Motor neuron (in vitro differentiated cells): ENCODE results near the gene TAF11L13. TPM values are rescaled to one million over a fixed set of nuclear protein-coding genes. Genes with fewer than 3 reads are reported as not detected.
"Not testable (repeated sequence)": the region's sequence is repeated elsewhere in the genome, so short reads cannot be mapped to it uniquely, and the experiment has no call there.

Experiments
- ATAC-seq, 8 experiments: fragments of 200-7000 bp; cut with Tn5 transposase; replicated peaks in 6 of 8; 2 replicates each; pipeline ENCODE4 v1.8.0; 2021; ENCODE audit warnings: mild to moderate bottlenecking in 8 of 8, moderate library complexity in 8 of 8
- H3K27ac ChIP-seq, 2 donors: fragments of 250-450 bp; sonication (Bioruptor Pico); 2 replicates each; pipeline ENCODE4 v1.9.0; 2021; ENCODE audit warnings: antibody characterized with exemption in 2 of 2, mild to moderate bottlenecking in 2 of 2, moderate library complexity in 1 of 2
- H3K4me1 ChIP-seq, 2 donors: fragments of 250-450 bp; sonication (Bioruptor Pico); replicated peaks in 1 of 2; 2 replicates each; pipeline ENCODE4 v1.6.1; 2021; ENCODE audit warnings: antibody characterized with exemption in 2 of 2, mild to moderate bottlenecking in 2 of 2, moderate library complexity in 1 of 2
- H3K4me3 ChIP-seq, 5 donors: fragments of 250-450 bp; sonication (Bioruptor Pico); 2 replicates each; pipeline ENCODE4 v1.9.0; 2021; ENCODE audit warnings: antibody characterized with exemption in 5 of 5, mild to moderate bottlenecking in 5 of 5, moderate library complexity in 4 of 5
- WGBS, 10 experiments: fragments of 450-650 bp; shearing (Covaris generic); methylation state at CpG; one replicate each; pipeline ENCODE4 v1.0.0; 2022; 5-methylcytosine and 5-hydroxymethylcytosine counted together
- in situ Hi-C, 9 experiments: fragments of 400-800 bp; cut with MboI; loops; one replicate each; pipeline ENCODE4 v1.15.0; 2021; ENCODE audit warnings: low sequenced_read_pairs in 9 of 9, low pct_unique_long_range_greater_than_20kb in 2 of 9; ENCODE audit not compliant: unreplicated experiment in 9 of 9
- total RNA-seq, 8 experiments: library from RNA; unstranded; fragments of 300-600 nt; gene quantifications; 2 replicates each; pipeline versions ENCODE4 v1.2.3 to v1.2.4, GENCODE V29; 2022

TAF11L13 gene
- total RNA-seq: under 1 TPM in 1 of 8 experiments, not detected in 7; 0.42 TPM

DNA sequence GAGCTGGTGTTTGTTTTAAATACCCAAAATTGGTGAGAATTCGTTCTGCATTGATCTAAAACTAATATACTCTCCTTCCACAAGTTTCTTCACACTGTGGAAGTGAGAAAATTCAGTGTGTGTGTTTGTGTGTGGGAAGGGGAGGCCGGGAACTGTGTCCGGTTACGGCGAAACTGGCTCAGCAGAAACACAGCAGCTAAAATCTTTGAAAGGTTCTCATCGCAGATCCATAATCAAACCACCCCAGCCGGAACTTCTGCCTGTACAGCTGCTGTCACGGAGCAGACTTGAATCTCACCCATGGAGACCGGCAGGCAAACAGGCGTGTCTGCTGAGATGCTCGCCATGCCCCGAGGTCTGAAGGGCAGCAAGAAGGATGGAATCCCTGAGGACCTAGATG lies at the start of gene TAF11L13:
TSS of gene TAF11L13 (plus strand) at position 301 of the 400 bp plus-strand sequence.
- H3K27ac ChIP-seq, ATAC-seq, H3K4me1 ChIP-seq, in situ Hi-C loops, H3K4me3 ChIP-seq: not testable (repeated sequence)
- no CpG with 5 or more reads among the region's 12 CpGs for WGBS, 10 experiments

DNA sequence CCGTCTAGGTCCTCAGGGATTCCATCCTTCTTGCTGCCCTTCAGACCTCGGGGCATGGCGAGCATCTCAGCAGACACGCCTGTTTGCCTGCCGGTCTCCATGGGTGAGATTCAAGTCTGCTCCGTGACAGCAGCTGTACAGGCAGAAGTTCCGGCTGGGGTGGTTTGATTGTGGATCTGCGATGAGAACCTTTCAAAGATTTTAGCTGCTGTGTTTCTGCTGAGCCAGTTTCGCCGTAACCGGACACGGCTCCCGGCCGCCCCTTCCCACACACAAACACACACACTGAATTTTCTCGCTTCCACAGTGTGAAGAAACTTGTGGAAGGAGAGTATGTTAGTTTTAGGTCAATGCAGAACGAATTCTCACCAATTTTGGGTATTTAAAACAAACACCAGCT lies 46.2 kb upstream of the TAF11L13 start, which contains the start of gene TAF11L7:
TSS of gene TAF11L7 (minus strand) at position 101 of the 400 bp plus-strand sequence.
- ATAC-seq, in situ Hi-C loops, H3K27ac ChIP-seq, H3K4me1 ChIP-seq, H3K4me3 ChIP-seq: not testable (repeated sequence)
- no CpG with 5 or more reads among the region's 16 CpGs for WGBS, 10 experiments

DNA sequence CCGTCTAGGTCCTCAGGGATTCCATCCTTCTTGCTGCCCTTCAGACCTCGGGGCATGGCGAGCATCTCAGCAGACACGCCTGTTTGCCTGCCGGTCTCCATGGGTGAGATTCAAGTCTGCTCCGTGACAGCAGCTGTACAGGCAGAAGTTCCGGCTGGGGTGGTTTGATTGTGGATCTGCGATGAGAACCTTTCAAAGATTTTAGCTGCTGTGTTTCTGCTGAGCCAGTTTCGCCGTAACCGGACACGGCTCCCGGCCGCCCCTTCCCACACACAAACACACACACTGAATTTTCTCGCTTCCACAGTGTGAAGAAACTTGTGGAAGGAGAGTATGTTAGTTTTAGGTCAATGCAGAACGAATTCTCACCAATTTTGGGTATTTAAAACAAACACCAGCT lies 41.0 kb upstream of the TAF11L13 start, which contains the start of gene TAF11L8:
TSS of gene TAF11L8 (minus strand) at position 101 of the 400 bp plus-strand sequence.
- H3K4me3 ChIP-seq, H3K27ac ChIP-seq, ATAC-seq, H3K4me1 ChIP-seq, in situ Hi-C loops: not testable (repeated sequence)
- no CpG with 5 or more reads among the region's 16 CpGs for WGBS, 10 experiments

DNA sequence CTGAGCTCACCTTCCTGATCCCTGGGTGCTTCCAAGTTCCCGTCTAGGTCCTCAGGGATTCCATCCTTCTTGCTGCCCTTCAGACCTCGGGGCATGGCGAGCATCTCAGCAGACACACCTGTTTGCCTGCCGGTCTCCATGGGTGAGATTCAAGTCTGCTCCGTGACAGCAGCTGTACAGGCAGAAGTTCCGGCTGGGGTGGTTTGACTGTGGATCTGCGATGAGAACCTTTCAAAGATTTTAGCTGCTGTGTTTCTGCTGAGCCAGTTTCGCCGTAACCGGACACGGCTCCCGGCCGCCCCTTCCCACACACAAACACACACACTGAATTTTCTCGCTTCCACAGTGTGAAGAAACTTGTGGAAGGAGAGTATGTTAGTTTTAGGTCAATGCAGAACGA lies 37.6 kb upstream of the TAF11L13 start, which contains the start of gene TAF11L9:
TSS of gene TAF11L9 (minus strand) at position 140 of the 400 bp plus-strand sequence.
- H3K4me3 ChIP-seq, in situ Hi-C loops, ATAC-seq, H3K4me1 ChIP-seq, H3K27ac ChIP-seq: not testable (repeated sequence)
- WGBS, 10 experiments: no CpG with 5 or more reads among the region's 15 CpGs

DNA sequence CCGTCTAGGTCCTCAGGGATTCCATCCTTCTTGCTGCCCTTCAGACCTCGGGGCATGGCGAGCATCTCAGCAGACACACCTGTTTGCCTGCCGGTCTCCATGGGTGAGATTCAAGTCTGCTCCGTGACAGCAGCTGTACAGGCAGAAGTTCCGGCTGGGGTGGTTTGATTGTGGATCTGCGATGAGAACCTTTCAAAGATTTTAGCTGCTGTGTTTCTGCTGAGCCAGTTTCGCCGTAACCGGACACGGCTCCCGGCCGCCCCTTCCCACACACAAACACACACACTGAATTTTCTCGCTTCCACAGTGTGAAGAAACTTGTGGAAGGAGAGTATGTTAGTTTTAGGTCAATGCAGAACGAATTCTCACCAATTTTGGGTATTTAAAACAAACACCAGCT lies 34.2 kb upstream of the TAF11L13 start, which contains the start of gene TAF11L10:
TSS of gene TAF11L10 (minus strand) at position 101 of the 400 bp plus-strand sequence.
- WGBS, 10 experiments: no CpG with 5 or more reads among the region's 15 CpGs
- in situ Hi-C loops, H3K4me1 ChIP-seq, H3K4me3 ChIP-seq, ATAC-seq, H3K27ac ChIP-seq: not testable (repeated sequence)

DNA sequence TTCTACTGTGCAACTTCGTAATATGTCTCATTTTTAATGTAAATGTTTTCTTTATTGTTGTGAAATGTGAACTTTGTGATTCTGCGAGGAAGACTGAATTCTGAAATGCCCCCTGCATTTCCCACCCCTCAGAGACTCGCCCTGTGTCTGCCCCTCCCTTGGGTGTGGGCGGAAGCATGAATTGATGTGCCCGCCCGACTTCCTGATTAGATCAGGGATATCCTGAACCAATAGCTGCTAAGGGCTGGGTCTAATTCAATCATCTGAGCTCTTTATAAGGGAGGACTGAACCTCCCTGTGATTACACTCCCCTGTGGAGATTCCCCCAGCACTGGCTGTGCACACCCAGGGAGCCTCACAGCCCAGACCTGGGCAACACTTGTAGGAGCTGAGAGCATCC lies 28.0 kb upstream of the TAF11L13 start, which contains the start of gene TAF11L11:
TSS of gene TAF11L11 (plus strand) at position 304 of the 400 bp plus-strand sequence.
- ATAC-seq, in situ Hi-C loops, H3K4me3 ChIP-seq, H3K4me1 ChIP-seq, H3K27ac ChIP-seq: not testable (repeated sequence)
- 32 to 90% (median 46%) methylated on average over 1 to 5 of the region's 6 CpGs; no CpG with 5 or more reads in 4 of the 10 experiments for WGBS, 10 experiments

DNA sequence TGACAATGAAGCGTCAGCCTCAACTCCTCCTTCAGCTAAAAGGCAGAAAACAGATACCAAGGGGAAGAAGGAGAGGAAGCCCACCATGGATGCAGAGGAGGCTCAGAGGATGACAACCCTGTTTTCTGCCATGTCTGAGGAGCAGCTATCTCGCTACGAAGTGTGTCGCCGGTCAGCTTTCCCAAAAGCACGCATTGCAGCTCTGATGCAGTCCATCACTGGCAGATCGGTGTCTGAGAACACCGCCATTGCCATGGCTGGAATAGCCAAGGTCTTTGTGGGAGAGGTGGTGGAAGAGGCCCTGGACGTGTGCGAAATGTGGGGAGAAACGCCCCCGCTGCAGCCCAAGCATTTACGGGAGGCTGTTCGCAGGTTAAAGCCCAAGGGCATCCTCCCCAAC lies 26.9 kb upstream of the TAF11L13 start:
- Histone ChIP-seq H3K27ac (no peak overlapping the region), H3K4me1 (no peaks in the 10 kb centered on the region), H3K4me3 (no peak overlapping the region)
- in situ Hi-C loops: no loop called here
- ATAC-seq: no peak
- 20 to 100% (median 87%) methylated on average over 1 to 3 of the region's 14 CpGs; no CpG with 5 or more reads in 5 of the 10 experiments for WGBS, 10 experiments

DNA sequence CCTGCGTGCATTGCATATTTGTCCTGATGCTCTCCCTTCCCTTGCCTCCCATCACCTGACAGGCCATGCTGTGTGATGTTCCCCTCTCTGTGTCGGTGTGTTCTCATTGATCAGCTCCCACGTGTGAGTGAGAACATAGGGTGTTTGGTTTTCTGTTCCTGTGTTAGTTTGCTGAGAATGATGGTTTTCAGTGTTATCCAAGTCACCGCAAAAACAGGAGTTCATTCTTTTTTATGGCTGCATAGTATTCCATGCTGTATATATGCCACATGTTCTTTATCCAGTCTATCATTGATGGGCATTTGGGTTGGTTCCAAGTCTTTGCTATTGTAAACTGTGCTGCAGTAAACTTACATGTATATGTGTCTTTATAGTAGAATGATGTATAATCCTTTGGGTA lies 24.4 kb upstream of the TAF11L13 start:
- WGBS, 10 experiments: 27 to 100% (median 83%) methylated on average over 1 to 4 of the region's 4 CpGs; no CpG with 5 or more reads in 3 of the 10 experiments
- ATAC-seq, H3K27ac ChIP-seq, H3K4me1 ChIP-seq, in situ Hi-C loops, H3K4me3 ChIP-seq: not testable (repeated sequence)

DNA sequence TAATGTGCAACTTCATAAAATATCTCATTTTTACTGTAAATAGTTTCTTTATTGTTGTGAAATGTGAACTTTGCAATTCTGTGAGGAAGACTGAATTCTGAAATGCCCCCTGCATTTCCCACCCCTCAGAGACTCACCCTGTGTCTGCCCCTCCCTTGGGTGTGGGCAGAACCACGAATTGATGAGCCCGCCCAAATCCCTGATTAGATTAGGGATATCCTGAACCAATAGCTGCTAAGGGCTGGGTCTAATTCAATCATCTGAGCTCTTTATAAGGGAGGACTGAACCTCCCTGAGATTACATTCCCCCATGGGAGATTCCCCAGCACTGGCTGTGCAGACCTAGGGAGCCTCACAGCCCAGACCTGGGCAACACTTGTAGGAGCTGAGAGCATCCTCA lies 21.8 kb upstream of the TAF11L13 start, which contains the start of gene TAF11L12:
TSS of gene TAF11L12 (plus strand) at position 301 of the 400 bp plus-strand sequence.
- in situ Hi-C loops, H3K4me1 ChIP-seq, ATAC-seq, H3K4me3 ChIP-seq, H3K27ac ChIP-seq: not testable (repeated sequence)
- 80 to 90% methylated on average over 1 to 2 of the region's 2 CpGs; no CpG with 5 or more reads in 8 of the 10 experiments for WGBS, 10 experiments

DNA sequence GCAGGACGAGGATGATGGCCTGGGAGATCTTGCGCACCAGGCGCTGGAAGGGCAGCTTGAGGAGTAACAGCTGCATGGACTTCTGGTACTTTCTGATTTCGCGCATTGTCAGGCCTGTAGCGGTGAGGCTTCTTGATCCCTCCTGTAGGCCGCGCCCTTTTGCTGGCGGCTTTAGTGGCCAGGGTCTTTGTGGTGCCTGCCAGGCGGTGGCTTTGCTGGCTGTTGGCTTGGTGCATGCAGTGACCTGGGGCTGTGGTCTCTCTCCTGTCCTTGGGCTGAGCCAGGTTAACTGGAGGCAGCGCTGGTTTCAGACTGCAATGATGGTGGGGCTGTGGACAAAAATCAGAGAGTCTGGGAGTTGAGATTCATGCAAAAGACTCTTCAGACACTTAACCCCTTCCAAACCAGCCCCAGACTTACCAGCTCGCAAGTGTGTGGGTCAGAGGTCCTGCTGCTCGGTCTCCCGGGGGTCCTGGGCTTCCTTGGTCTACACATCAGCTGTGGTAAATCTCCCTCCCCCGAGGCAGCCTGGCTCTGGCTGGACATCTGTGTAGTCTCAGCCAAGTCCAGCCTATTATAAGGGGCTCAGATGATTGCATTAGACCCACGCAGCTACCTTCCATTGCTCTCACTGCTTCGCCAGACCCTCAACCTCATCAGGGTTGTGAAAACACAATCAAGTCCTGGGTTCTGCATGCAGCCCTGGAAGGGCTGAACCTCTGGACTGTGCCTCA lies 16.8 kb upstream of the TAF11L13 start:
- in situ Hi-C loops: no loop called here

DNA sequence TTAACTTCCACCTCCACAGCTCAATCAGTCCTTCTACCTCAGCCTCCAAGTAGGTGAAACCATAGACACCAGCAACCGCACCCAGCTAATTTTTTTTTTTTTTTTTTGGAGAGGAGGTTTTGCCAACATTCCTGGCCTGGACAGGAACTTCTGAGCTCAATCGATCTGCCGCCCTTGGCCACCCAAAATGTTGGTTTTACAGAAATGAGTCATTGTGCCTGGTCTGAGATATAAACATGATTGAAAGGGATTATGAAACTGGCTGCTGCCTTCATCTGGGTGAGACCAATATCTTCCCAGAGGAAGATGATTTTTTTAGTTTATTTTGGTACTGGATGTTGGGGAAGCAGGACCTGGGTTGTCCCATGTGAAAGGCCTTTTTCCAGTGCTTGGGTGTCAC lies 12.5 kb upstream of the TAF11L13 start:
- H3K4me3 ChIP-seq: no peak overlapping the region
- ATAC-seq: no peak
- in situ Hi-C loops: no loop called here
- H3K4me1 ChIP-seq: no peaks in the 10 kb centered on the region
- H3K27ac ChIP-seq: no peak overlapping the region
- 0 to 100% (median 93%) methylated on average over 1 to 2 of the region's 3 CpGs; no CpG with 5 or more reads in 7 of the 10 experiments for WGBS, 10 experiments

More for the DNA sequence above, 16.8 kb upstream of the TAF11L13 start:
- Histone ChIP-seq H3K4me1 (no peaks in the 10 kb centered on the region), H3K27ac (no peak overlapping the region), H3K4me3 (no peak overlapping the region)
- no peak for ATAC-seq
- 26 to 100% (median 86%) methylated on average over 1 to 7 of the region's 17 CpGs; no CpG with 5 or more reads in 5 of the 10 experiments for WGBS, 10 experiments

DNA sequence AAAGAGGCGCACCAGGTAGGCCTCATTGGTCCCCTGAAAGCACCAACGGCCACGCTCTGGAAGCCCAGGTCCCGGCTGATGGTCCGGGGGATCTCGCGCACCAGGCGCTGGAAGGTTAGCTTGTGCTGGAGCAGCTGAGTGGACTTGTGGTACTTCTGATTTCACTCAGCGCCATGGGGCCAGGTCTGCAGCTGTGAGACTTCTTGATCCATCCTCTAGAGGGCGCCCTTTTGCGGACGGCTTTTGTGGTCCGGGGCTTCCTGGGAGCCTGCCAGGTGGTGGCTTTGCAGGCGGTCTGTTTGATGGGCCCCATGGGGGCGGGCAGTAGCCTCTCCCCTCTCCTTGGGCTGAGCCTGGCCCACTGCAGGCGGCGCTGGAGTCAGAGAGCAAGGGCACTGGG lies 11.3 kb upstream of the TAF11L13 start:
- 55 to 95% (median 83%) methylated on average over 3 to 7 of the region's 17 CpGs; no CpG with 5 or more reads in 5 of the 10 experiments for WGBS, 10 experiments
- ATAC-seq: no peak

DNA sequence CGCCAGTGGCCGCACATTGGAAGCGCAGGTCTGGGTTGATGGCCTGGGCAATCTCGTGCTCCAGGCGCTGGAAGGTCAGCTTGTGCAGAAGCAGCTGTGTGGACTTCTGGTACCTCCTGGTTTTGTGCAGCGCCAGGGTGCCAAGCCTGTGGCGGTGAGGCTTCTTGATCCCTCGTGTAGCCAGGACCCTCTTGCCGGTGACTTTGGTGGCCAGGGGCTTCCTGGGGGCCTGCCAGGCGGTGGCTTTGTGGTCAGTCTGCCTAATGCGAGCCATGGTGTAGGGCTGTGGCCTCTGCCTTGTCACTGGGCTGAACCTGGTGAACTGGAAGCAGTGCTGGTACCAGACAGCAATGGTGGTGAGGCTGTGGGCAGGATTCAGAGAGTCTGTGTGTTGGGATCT lies 6.2 kb upstream of the TAF11L13 start:
- WGBS, 10 experiments: 36 to 95% (median 89%) methylated on average over 1 to 7 of the region's 11 CpGs; no CpG with 5 or more reads in 5 of the 10 experiments
- Histone ChIP-seq H3K4me3 (no peak overlapping the region), H3K27ac (no peak overlapping the region), H3K4me1 (no peaks in the 10 kb centered on the region)
- ATAC-seq: no peak
- in situ Hi-C loops: no loop called here

More for the DNA sequence above, 11.3 kb upstream of the TAF11L13 start:
- Histone ChIP-seq H3K4me3 (no peak overlapping the region), H3K4me1 (no peaks in the 10 kb centered on the region), H3K27ac (no peak overlapping the region)
- in situ Hi-C loops: no loop called here
